Thyroid gland (tissue), 4 donors: Measurements from ENCODE around the gene KCNQ1.

Experiments used
- POLR2A ChIP-seq, 2 donors: fragments of 450-650 bp; IDR thresholded peaks; one replicate each; pipeline ENCODE4 v1.6.1; 2017; ENCODE audit warnings: antibody characterized with exemption in 2 of 2, mild to moderate bottlenecking in 2 of 2, moderate library complexity in 1 of 2
- TF ChIP-seq, protein P1 (sequence below), 6 experiments: fragments of 200-600 bp in 3 of 6; fragments of 450-650 bp in 3 of 6; sonication (generic) in 3 of 6; IDR thresholded peaks; one replicate each; pipeline ENCODE4 v1.5.1; 2016 to 2019; ENCODE audit warnings: antibody characterized with exemption in 6 of 6, mild to moderate bottlenecking in 2 of 6, inconsistent platforms in 1 of 6, moderate library complexity in 1 of 6

DNA sequence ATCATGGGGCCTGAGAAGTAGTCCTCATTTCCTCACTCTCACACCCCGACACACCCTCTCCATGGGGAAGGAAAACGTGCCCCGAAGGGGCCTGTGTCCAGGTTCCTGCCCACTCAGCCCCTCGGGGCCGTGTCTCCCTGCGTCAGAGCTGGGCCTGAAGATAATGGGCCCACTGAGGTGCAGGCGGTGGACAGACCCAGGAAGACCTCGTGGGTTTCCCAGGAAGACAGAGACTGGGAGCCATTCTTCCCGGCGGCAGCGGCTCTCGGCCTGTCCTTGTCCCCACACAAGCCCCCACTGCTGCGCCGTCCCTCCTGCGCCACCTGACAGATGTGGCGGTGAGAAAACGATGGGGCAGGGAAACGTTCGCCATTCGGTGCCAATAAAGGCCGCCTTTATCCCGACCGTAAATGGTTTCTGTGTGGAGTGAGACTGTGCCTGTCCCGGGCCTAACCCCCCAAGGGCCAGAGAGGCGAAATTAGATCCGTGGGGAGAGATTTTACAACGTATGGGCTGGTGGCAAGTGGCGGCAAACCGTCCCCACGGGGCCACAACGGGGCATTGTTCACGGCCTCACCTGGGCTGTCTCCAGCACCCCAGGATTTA is 351.8 kb downstream of the KCNQ1 start:
- TF ChIP-seq, protein P1, sequence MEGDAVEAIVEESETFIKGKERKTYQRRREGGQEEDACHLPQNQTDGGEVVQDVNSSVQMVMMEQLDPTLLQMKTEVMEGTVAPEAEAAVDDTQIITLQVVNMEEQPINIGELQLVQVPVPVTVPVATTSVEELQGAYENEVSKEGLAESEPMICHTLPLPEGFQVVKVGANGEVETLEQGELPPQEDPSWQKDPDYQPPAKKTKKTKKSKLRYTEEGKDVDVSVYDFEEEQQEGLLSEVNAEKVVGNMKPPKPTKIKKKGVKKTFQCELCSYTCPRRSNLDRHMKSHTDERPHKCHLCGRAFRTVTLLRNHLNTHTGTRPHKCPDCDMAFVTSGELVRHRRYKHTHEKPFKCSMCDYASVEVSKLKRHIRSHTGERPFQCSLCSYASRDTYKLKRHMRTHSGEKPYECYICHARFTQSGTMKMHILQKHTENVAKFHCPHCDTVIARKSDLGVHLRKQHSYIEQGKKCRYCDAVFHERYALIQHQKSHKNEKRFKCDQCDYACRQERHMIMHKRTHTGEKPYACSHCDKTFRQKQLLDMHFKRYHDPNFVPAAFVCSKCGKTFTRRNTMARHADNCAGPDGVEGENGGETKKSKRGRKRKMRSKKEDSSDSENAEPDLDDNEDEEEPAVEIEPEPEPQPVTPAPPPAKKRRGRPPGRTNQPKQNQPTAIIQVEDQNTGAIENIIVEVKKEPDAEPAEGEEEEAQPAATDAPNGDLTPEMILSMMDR (IDR thresholded peaks at IDR 0.05): no peak
- no peak for TF ChIP-seq POLR2A (IDR thresholded peaks at IDR 0.05)
